GM12878 (cell line): ENCODE results near the gene CACNA1B. TPM values are rescaled to one million over a fixed set of nuclear protein-coding genes. Genes with fewer than 3 reads are reported as not detected.

Source experiments
- ATAC-seq: fragments of 200-7000 bp; cut with Tn5 transposase; 3 replicates; pipeline ENCODE4 v1.9.1; 2020; ENCODE audit warnings: mild to moderate bottlenecking, moderate library complexity
- BruUV-seq: library from RNA; stranded (reverse); fragments of 400-500 nt; replicated peaks from 2 replicates; lab custom pipeline; 2021; lab: Mats Ljungman, UMichigan
- CTCF ChIA-PET: fragments of 300-600 bp; sonication (Branson Sonifier 250); formaldehyde crosslinking; extraction: SDS; loops from one replicate; lab custom pipeline; 2021; ENCODE audit warnings: inconsistent platforms; lab: Yijun Ruan, JAX
- POLR2A ChIA-PET: fragments of 350-600 bp; formaldehyde crosslinking; extraction: SDS; loops from one replicate; lab custom pipeline; 2021; ENCODE audit warnings: inconsistent platforms; lab: Charles Lee
- RAD21 ChIA-PET: fragments of 300-600 bp; sonication (Branson Sonifier 250); formaldehyde crosslinking; loops from one replicate; lab custom pipeline; 2023; ENCODE audit warnings: antibody characterized with exemption; ENCODE audit not compliant: unreplicated experiment; lab: Charles Lee
- SMC1A ChIA-PET: fragments of 300-600 bp; sonication (Branson Sonifier 250); formaldehyde crosslinking; loops from one replicate; lab custom pipeline; 2023; ENCODE audit not compliant: unreplicated experiment, uncharacterized antibody; lab: Charles Lee
- DNase-seq: peaks from one replicate; pipeline ENCODE4 v3.0.0-alpha.2; 2011; ENCODE audit warnings: low read depth, low spot score
- FAIRE-seq: peaks from 3 replicates; lab custom pipeline; 2011; peaks lifted over from hg19 to GRCh38; lab: Jason Lieb, UNC
- H2AFZ ChIP-seq: 2 replicates; pipeline ENCODE4 v1.6.0; 2011; ENCODE audit warnings: low read depth, low read length, control low read depth; ENCODE audit not compliant: control insufficient read depth
- H3K27ac ChIP-seq: 2 replicates; pipeline ENCODE4 v1.5.1; 2011; ENCODE audit warnings: control low read depth; ENCODE audit not compliant: control insufficient read depth, insufficient read depth
- H3K27me3 ChIP-seq, 2 experiments: replicated peaks in 1 of 2; 2 replicates each; pipeline versions ENCODE4 v1.6.0 to v1.6.1; 2011; ENCODE audit warnings: low read length in 1 of 2; ENCODE audit not compliant: control insufficient read depth in 2 of 2, insufficient read depth in 2 of 2
- H3K36me3 ChIP-seq, 2 experiments: 2 replicates each; pipeline ENCODE4 v1.5.1; 2011; ENCODE audit warnings: low read length in 1 of 2; ENCODE audit not compliant: control insufficient read depth in 2 of 2, insufficient read depth in 2 of 2
- H3K4me1 ChIP-seq: 2 replicates; pipeline ENCODE4 v1.6.1; 2011; ENCODE audit warnings: mild to moderate bottlenecking, low read length, moderate library complexity, mixed read lengths; ENCODE audit not compliant: control insufficient read depth, insufficient read depth
- H3K4me2 ChIP-seq: 2 replicates; pipeline ENCODE4 v1.6.0; 2011; ENCODE audit warnings: control low read depth; ENCODE audit not compliant: control insufficient read depth, insufficient read depth
- H3K4me3 ChIP-seq: fragments of 200-600 bp; sonication (generic); 2 replicates; pipeline ENCODE4 v1.5.1; 2016
- H3K79me2 ChIP-seq: 2 replicates; pipeline ENCODE4 v1.6.0; 2011; ENCODE audit warnings: low read length; ENCODE audit not compliant: control insufficient read depth, insufficient read depth
- H3K9ac ChIP-seq: 2 replicates; pipeline ENCODE4 v1.8.0; 2011; ENCODE audit warnings: low read length, control low read depth, mixed read lengths; ENCODE audit not compliant: control insufficient read depth, insufficient read depth
- H3K9me3 ChIP-seq: replicated peaks from 3 replicates; pipeline ENCODE4 v1.5.1; 2011; ENCODE audit warnings: mild to moderate bottlenecking, low read length; ENCODE audit not compliant: control insufficient read depth, insufficient read depth
- H4K20me1 ChIP-seq: 2 replicates; pipeline ENCODE4 v1.6.0; 2011; ENCODE audit not compliant: control insufficient read depth, insufficient read depth
- ASH2L ChIP-seq: fragments of 300-600, 200-600 bp; sonication (generic); IDR thresholded peaks from 2 replicates; pipeline ENCODE4 v1.6.1; 2017; ENCODE audit warnings: low read depth, mild to moderate bottlenecking, borderline replicate concordance
- CTCF ChIP-seq, 3 experiments: IDR thresholded peaks in 2 of 3; conservative IDR thresholded peaks in 1 of 3; 2 replicates each; pipeline ENCODE4 v1.5.1; 2011; ENCODE audit warnings: low read depth in 3 of 3, low read length in 3 of 3, mild to moderate bottlenecking in 3 of 3, control low read depth in 2 of 3, moderate library complexity in 2 of 3, inconsistent platforms in 1 of 3, mixed read lengths in 1 of 3; ENCODE audit not compliant: control insufficient read depth in 2 of 3, insufficient read depth in 1 of 3; ENCODE audit errors: extremely low read depth in 1 of 3
- EP300 ChIP-seq, 2 experiments: fragments of 150-350 bp in 1 of 2; IDR thresholded peaks; 2 replicates each; pipeline ENCODE4 v1.6.1; 2011 to 2012; ENCODE audit warnings: low read depth in 2 of 2, low read length in 2 of 2, borderline replicate concordance in 1 of 2, improper control_type of control experiment in 1 of 2, inconsistent platforms in 1 of 2; ENCODE audit not compliant: control insufficient read depth in 1 of 2
- IRF4 ChIP-seq: IDR thresholded peaks from 2 replicates; pipeline ENCODE4 v1.6.1; 2011; ENCODE audit warnings: low read depth, low read length
- LARP7 ChIP-seq: fragments of 450-650 bp; IDR thresholded peaks from 2 replicates; pipeline ENCODE4 v1.6.1; 2017; ENCODE audit warnings: mild to moderate bottlenecking
- NBN ChIP-seq: fragments of 450-650 bp; IDR thresholded peaks from 2 replicates; pipeline ENCODE4 v1.6.1; 2016
- POLR2AphosphoS5 ChIP-seq: IDR thresholded peaks from 2 replicates; pipeline ENCODE4 v1.6.1; 2011; ENCODE audit warnings: mild to moderate bottlenecking, low read length, inconsistent platforms
- RB1 ChIP-seq: fragments of 450-650 bp; formaldehyde crosslinking; IDR thresholded peaks from 2 replicates; pipeline ENCODE4 v1.6.1; 2017; ENCODE audit warnings: mild to moderate bottlenecking, borderline replicate concordance
- SIX5 ChIP-seq: IDR thresholded peaks from 2 replicates; pipeline ENCODE4 v1.6.1; 2011; ENCODE audit warnings: mild to moderate bottlenecking, low read depth, low read length, moderate library complexity; ENCODE audit not compliant: severe bottlenecking
- SMAD1 ChIP-seq: fragments of 450-650 bp; IDR thresholded peaks from 2 replicates; pipeline ENCODE4 v1.6.1; 2018; ENCODE audit warnings: mild to moderate bottlenecking, low read depth; ENCODE audit not compliant: partially characterized antibody
- SMC3 ChIP-seq: IDR thresholded peaks from 2 replicates; pipeline ENCODE4 v1.6.1; 2011; ENCODE audit warnings: low read length, improper control_type of control experiment, borderline replicate concordance
- SPI1 ChIP-seq: IDR thresholded peaks from 2 replicates; pipeline ENCODE4 v1.6.1; 2011; ENCODE audit warnings: low read depth, mild to moderate bottlenecking, low read length, moderate library complexity, borderline replicate concordance; ENCODE audit not compliant: insufficient read depth
- USF1 ChIP-seq: IDR thresholded peaks from 2 replicates; pipeline ENCODE4 v1.6.1; 2011; ENCODE audit warnings: borderline replicate concordance, low read depth, mild to moderate bottlenecking, moderate library complexity, mixed read lengths, low read length; ENCODE audit not compliant: insufficient read depth; ENCODE audit errors: extremely low read length
- ZBTB4 ChIP-seq: fragments of 450-650 bp; formaldehyde crosslinking; IDR thresholded peaks from 2 replicates; pipeline ENCODE4 v1.4.0; 2022; ENCODE audit warnings: mild to moderate bottlenecking, moderate library complexity
- WGBS: methylation state at CpG from one replicate; pipeline ENCODE4 v1.1.6; 2016; ENCODE audit warnings: low lambda C conversion rate; ENCODE audit not compliant: insufficient replicate concordance, insufficient coverage; ENCODE audit errors: missing lambda C conversion rate; 5-methylcytosine and 5-hydroxymethylcytosine counted together
- in situ Hi-C: fragments of 300-500 bp; cut with MboI; formaldehyde crosslinking; loops from 9 replicates; pipeline ENCODE4 v1.14.3; 2018; ENCODE audit warnings: mixed read lengths
- intact Hi-C: fragments of 100-400 bp; cut with micrococcal nuclease; formaldehyde crosslinking; loops from one replicate; pipeline ENCODE4 v1.14.2; 2022; ENCODE audit not compliant: unreplicated experiment
- polyA plus RNA-seq, 11 experiments: library from polyadenylated mRNA; depleted of rRNA in 4 of 11; unstranded in 6 of 11; stranded (reverse) in 5 of 11; fragments of >200 nt; fragmentation: Nextera tagmentation in 4 of 11; fragmentation: Illumina TruSeq in 1 of 11; extraction: Ambion mirVana in 4 of 11; extraction: Trizol in 1 of 11; gene quantifications; 1 replicate in 1 of 11; 2 replicates in 10 of 11; pipeline versions ENCODE4 v1.2.1 to v1.2.3, GENCODE V29; 2011 to 2016; ENCODE audit warnings: inconsistent platforms in 2 of 11, missing spikeins in 2 of 11, low read depth in 1 of 11
- total RNA-seq, 4 experiments: library from RNA; depleted of rRNA in 3 of 4; stranded (reverse); fragments of >200 nt in 3 of 4; fragmentation: Illumina TruSeq in 1 of 4; extraction: Trizol in 1 of 4; gene quantifications; 2 replicates each; pipeline versions ENCODE4 v1.2.1 to v1.2.3, GENCODE V29; 2013 to 2021

Gene CACNA1B
- total and polyA plus RNA-seq, 10 of the 15 experiments (the other 5 are each of a cell fraction or from before 2014, with no cell fraction given): 0.01 to 0.03 (median 0.01) TPM; not detected in 7

GRCh38 chr9:137875846-137876245 is 1.7 kb upstream of the CACNA1B start:
- BruUV-seq: no TSS peak
- 66% methylated on average over 10 of the region's 10 CpGs for WGBS
- Histone ChIP-seq H3K9ac (no peak overlapping the region), H3K79me2 (no peaks in the 10 kb centered on the region), H3K4me1 (no peaks in the 10 kb centered on the region), H3K4me3 (no peak overlapping the region), H3K27ac (no peak overlapping the region), H2AFZ (no peak overlapping the region), H4K20me1 (no peaks in the 10 kb centered on the region), H3K27me3 (no peaks in the 10 kb centered on the region; a peak in 2 of 4 replicates), H3K4me2 (no peak overlapping the region), H3K36me3 (no peaks in the 10 kb centered on the region), H3K9me3 (no peaks in the 10 kb centered on the region; the same call in 2 of the 3 replicates)
- FAIRE-seq (no peak), ATAC-seq (no peak), DNase-seq (no peak)
- ChIA-PET SMC1A (no interaction called here), RAD21 (no interaction called here), CTCF (interaction anchor here (0.6 kb wide), 1 partner anchor 218 kb away, joined by 4 read pairs; no protein-coding TSS in a partner anchor), POLR2A (no interaction called here)
- intact Hi-C loops (no loop called here), in situ Hi-C loops (no loop called here)
- no peak for TF ChIP-seq USF1
- no peak for TF ChIP-seq IRF4
- no peak for TF ChIP-seq ZBTB4 (CRISPR knock-in tag)
- no peak for TF ChIP-seq SMC3
- TF ChIP-seq SMAD1: no peak
- no peak for TF ChIP-seq SPI1
- TF ChIP-seq RB1: no peak
- no peak for TF ChIP-seq POLR2AphosphoS5
- TF ChIP-seq ASH2L: no peak
- TF ChIP-seq LARP7: no peak
- TF ChIP-seq SIX5: no peak
- TF ChIP-seq CTCF (IDR thresholded peaks at IDR 0.05 in 2 of 3, conservative IDR thresholded peaks at IDR 0.05 in 1 of 3; ENCODE audit: control insufficient read depth in 2 of 3, extremely low read depth in 1 of 3, insufficient read depth in 1 of 3, low read depth in 3 of 3, low read length in 3 of 3): no peak
- no peak for TF ChIP-seq NBN
- no peak for TF ChIP-seq EP300 (IDR thresholded peaks at IDR 0.05; ENCODE audit: borderline replicate concordance in 1 of 2, control insufficient read depth in 1 of 2, low read depth in 2 of 2, low read length in 2 of 2)
